GM23338 (cell line): Measurements from ENCODE around the gene FOXI2. TPM values are rescaled to one million over a fixed set of nuclear protein-coding genes. Genes with fewer than 3 reads are reported as not detected.

ENCODE experiments used
- ATAC-seq: fragments of 200-7000 bp; cut with Tn5 transposase; 3 replicates; pipeline ENCODE4 v1.9.1; 2020
- DNase-seq: peaks from one replicate; pipeline ENCODE4 v3.0.0-alpha.2; 2015; ENCODE audit warnings: low spot score
- H2AFZ ChIP-seq: fragments of 200-600 bp; sonication (generic); 2 replicates; pipeline ENCODE4 v1.8.0; 2016; ENCODE audit warnings: antibody characterized with exemption, mild to moderate bottlenecking, moderate library complexity
- H3F3A ChIP-seq: fragments of 200-600 bp; sonication (generic); replicated peaks from 2 replicates; pipeline ENCODE4 v1.8.0; 2017; ENCODE audit warnings: antibody characterized with exemption, mixed run types, low read depth
- H3K27ac ChIP-seq: fragments of 200-600 bp; sonication (generic); 2 replicates; pipeline ENCODE4 v1.6.1; 2016; ENCODE audit warnings: low read depth
- H3K27me3 ChIP-seq: fragments of 200-600 bp; sonication (generic); 2 replicates; pipeline ENCODE4 v1.8.0; 2016; ENCODE audit warnings: mild to moderate bottlenecking, mixed run types, moderate library complexity; ENCODE audit not compliant: insufficient read depth
- H3K36me3 ChIP-seq: fragments of 200-600 bp; sonication (generic); 2 replicates; pipeline ENCODE4 v1.8.0; 2016; ENCODE audit warnings: mild to moderate bottlenecking; ENCODE audit not compliant: insufficient read depth
- H3K4me1 ChIP-seq: fragments of 200-600 bp; sonication (generic); 2 replicates; pipeline ENCODE4 v1.8.0; 2016; ENCODE audit warnings: mild to moderate bottlenecking, moderate library complexity; ENCODE audit not compliant: insufficient read depth
- H3K4me2 ChIP-seq: fragments of 200-600 bp; sonication (generic); 2 replicates; pipeline ENCODE4 v1.7.1; 2017; ENCODE audit warnings: mixed run types
- H3K4me3 ChIP-seq: fragments of 200-600 bp; sonication (generic); 2 replicates; pipeline ENCODE4 v1.6.1; 2016; ENCODE audit warnings: mixed run types
- H3K79me2 ChIP-seq: fragments of 200-600 bp; sonication (generic); replicated peaks from 2 replicates; pipeline ENCODE4 v1.8.0; 2017; ENCODE audit warnings: mild to moderate bottlenecking; ENCODE audit not compliant: insufficient read depth
- H3K9me2 ChIP-seq: fragments of 200-600 bp; sonication (generic); 2 replicates; pipeline ENCODE4 v1.8.0; 2017; ENCODE audit not compliant: insufficient read depth
- H4K20me1 ChIP-seq: fragments of 200-600 bp; sonication (generic); replicated peaks from 2 replicates; pipeline ENCODE4 v1.8.0; 2017; ENCODE audit warnings: mild to moderate bottlenecking; ENCODE audit not compliant: insufficient read depth
- H3K27ac Mint-ChIP-seq: 2 replicates; pipeline ENCODE4 v1.8.0; 2020; ENCODE audit warnings: inconsistent platforms, mild to moderate bottlenecking, moderate library complexity, mixed read lengths
- H3K27me3 Mint-ChIP-seq: 3 replicates; pipeline ENCODE4 v1.8.0; 2022; ENCODE audit warnings: low read depth, mild to moderate bottlenecking, moderate library complexity, mixed read lengths, inconsistent platforms; ENCODE audit not compliant: insufficient read depth, poor library complexity
- H3K36me3 Mint-ChIP-seq: 3 replicates; pipeline ENCODE4 v1.8.0; 2021; ENCODE audit warnings: low read depth, mild to moderate bottlenecking, inconsistent platforms, moderate library complexity, mixed read lengths
- H3K4me1 Mint-ChIP-seq: 3 replicates; pipeline ENCODE4 v1.8.0; 2020; ENCODE audit warnings: mild to moderate bottlenecking, inconsistent platforms, mixed read lengths
- H3K4me3 Mint-ChIP-seq: 3 replicates; pipeline ENCODE4 v1.8.0; 2021; ENCODE audit warnings: moderate library complexity, mild to moderate bottlenecking, inconsistent platforms, mixed read lengths
- H3K9me3 Mint-ChIP-seq: 3 replicates; pipeline ENCODE4 v1.8.0; 2020; ENCODE audit warnings: moderate library complexity, mild to moderate bottlenecking, inconsistent platforms, mixed read lengths
- EZH2 ChIP-seq: fragments of 200-600 bp; sonication (generic); IDR thresholded peaks from one replicate; pipeline ENCODE4 v1.8.0; 2017; ENCODE audit warnings: antibody characterized with exemption, mild to moderate bottlenecking, low read depth; ENCODE audit not compliant: unreplicated experiment
- EZH2phosphoT487 ChIP-seq: fragments of 200-600 bp; sonication (generic); IDR thresholded peaks from one replicate; pipeline ENCODE4 v1.8.1; 2018; ENCODE audit warnings: antibody characterized with exemption; ENCODE audit not compliant: unreplicated experiment
- NANOG ChIP-seq: IDR thresholded peaks from 2 replicates; pipeline ENCODE4 v1.6.1; 2016; ENCODE audit warnings: antibody characterized with exemption, borderline replicate concordance
- POLR2AphosphoS5 ChIP-seq: IDR thresholded peaks from 2 replicates; pipeline ENCODE4 v1.6.1; 2016; ENCODE audit warnings: antibody characterized with exemption, low read depth
- ZNF114 ChIP-seq: fragments of 250-450 bp; sonication (Bioruptor Pico); IDR thresholded peaks from 2 replicates; pipeline ENCODE4 v1.5.0; 2020; ENCODE audit warnings: mild to moderate bottlenecking, moderate library complexity
- polyA plus RNA-seq: library from polyadenylated mRNA; unstranded; fragments of >200 nt; fragmentation: Nextera tagmentation; extraction: Ambion mirVana; gene quantifications from 2 replicates; pipeline ENCODE4 v1.2.1, GENCODE V29; 2016
- total RNA-seq: library from RNA; depleted of rRNA; stranded (reverse); fragments of >200 nt; shearing (Covaris generic); gene quantifications from 2 replicates; pipeline ENCODE4 v1.2.3, GENCODE V29; 2014
- TF ChIP-seq, protein P1 (sequence below), 2 experiments: fragments of 200-600 bp in 1 of 2; sonication (generic) in 1 of 2; conservative IDR thresholded peaks; 2 replicates each; pipeline versions ENCODE4 v1.5.1 to v1.6.1; 2016 to 2017; ENCODE audit warnings: antibody characterized with exemption in 2 of 2, low read depth in 2 of 2, mild to moderate bottlenecking in 2 of 2, moderate library complexity in 1 of 2
- TF ChIP-seq, protein P2 (sequence below): fragments of 250-450 bp; sonication (Bioruptor Pico); IDR thresholded peaks from 2 replicates; pipeline ENCODE4 v1.5.0; 2020; ENCODE audit warnings: mild to moderate bottlenecking, moderate library complexity

FOXI2 gene
- total and polyA plus RNA-seq, 2 experiments from 2014 or later, result 0.74 to 1.3 TPM

DNA sequence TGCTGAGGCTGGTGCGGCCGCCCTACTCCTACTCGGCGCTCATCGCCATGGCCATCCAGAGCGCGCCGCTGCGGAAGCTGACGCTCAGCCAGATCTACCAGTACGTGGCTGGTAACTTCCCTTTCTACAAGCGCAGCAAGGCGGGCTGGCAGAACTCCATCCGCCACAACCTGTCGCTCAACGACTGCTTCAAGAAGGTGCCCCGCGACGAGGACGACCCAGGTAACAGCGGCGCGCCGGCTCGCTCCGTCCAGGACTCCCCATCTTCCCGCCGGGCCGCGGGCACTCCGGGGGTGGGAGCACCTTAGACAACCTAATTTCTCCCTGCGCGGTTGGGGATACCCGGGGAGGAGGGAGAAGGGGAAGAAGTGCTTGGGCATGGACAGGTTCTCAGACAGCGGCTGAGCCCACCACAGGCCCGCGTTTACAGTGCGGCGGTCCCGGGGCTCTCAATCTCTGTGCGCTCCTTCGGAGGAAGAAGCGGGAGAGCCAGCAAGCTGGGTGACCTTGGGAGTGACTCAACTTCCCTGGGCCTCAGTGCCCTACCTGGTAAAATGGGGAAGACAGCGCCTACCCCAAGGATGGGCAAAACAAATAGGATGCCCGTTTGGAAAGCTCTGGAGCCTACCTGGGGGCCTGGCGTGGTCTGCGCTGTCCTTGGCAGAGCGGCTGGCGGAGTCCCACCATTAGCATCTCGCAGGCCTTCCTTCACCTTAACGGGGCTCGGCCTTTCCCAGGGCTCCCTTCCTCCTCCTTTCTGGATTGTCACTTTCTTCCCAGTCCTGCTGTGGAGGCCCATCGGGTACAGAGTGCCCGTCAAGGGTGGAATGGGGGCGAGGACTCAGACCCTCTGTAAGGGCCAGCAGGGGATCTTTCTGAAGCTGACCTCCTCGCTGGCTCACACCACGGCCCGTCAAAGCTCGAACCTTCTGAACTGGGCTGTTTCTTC is 852 bp downstream of the FOXI2 start:
- TF ChIP-seq EZH2, result peak; percentile 90
- TF ChIP-seq, protein P1, sequence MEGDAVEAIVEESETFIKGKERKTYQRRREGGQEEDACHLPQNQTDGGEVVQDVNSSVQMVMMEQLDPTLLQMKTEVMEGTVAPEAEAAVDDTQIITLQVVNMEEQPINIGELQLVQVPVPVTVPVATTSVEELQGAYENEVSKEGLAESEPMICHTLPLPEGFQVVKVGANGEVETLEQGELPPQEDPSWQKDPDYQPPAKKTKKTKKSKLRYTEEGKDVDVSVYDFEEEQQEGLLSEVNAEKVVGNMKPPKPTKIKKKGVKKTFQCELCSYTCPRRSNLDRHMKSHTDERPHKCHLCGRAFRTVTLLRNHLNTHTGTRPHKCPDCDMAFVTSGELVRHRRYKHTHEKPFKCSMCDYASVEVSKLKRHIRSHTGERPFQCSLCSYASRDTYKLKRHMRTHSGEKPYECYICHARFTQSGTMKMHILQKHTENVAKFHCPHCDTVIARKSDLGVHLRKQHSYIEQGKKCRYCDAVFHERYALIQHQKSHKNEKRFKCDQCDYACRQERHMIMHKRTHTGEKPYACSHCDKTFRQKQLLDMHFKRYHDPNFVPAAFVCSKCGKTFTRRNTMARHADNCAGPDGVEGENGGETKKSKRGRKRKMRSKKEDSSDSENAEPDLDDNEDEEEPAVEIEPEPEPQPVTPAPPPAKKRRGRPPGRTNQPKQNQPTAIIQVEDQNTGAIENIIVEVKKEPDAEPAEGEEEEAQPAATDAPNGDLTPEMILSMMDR (conservative IDR thresholded peaks at IDR 0.05; ENCODE audit: low read depth in 2 of 2), result no peak
- Histone ChIP-seq H2AFZ (peak overlapping the region; percentile 98), H3K36me3 (no peaks in the 10 kb centered on the region), H4K20me1 (no peaks in the 10 kb centered on the region), H3K4me1 (peaks cover 22% of the 10 kb centered on the region), H3K4me2 (peak overlapping the region; percentile 95), H3F3A (0 out of 2 replicates have a peak, but pooled peaks cover 2% of the 10 kb centered on the region), H3K4me3 (peak overlapping the region; percentile 80), H3K27ac (no peak overlapping the region), H3K27me3 (peaks cover 71% of the 10 kb centered on the region), H3K9me2 (peaks cover 3% of the 10 kb centered on the region; the same call in 1 of the 2 replicates), H3K79me2 (no peaks in the 10 kb centered on the region)
- ATAC-seq (peak; percentile 1), DNase-seq (peak; percentile 31)
- no peaks in the 10 kb centered on the region for H3K9me3 Mint-ChIP-seq
- H3K4me1 Mint-ChIP-seq, result peaks cover 28% of the 10 kb centered on the region
- H3K36me3 Mint-ChIP-seq, result no peaks in the 10 kb centered on the region
- peak overlapping the region; percentile 70 for H3K4me3 Mint-ChIP-seq
- H3K27me3 Mint-ChIP-seq, result peaks cover 77% of the 10 kb centered on the region
- H3K27ac Mint-ChIP-seq, result no peak overlapping the region

DNA sequence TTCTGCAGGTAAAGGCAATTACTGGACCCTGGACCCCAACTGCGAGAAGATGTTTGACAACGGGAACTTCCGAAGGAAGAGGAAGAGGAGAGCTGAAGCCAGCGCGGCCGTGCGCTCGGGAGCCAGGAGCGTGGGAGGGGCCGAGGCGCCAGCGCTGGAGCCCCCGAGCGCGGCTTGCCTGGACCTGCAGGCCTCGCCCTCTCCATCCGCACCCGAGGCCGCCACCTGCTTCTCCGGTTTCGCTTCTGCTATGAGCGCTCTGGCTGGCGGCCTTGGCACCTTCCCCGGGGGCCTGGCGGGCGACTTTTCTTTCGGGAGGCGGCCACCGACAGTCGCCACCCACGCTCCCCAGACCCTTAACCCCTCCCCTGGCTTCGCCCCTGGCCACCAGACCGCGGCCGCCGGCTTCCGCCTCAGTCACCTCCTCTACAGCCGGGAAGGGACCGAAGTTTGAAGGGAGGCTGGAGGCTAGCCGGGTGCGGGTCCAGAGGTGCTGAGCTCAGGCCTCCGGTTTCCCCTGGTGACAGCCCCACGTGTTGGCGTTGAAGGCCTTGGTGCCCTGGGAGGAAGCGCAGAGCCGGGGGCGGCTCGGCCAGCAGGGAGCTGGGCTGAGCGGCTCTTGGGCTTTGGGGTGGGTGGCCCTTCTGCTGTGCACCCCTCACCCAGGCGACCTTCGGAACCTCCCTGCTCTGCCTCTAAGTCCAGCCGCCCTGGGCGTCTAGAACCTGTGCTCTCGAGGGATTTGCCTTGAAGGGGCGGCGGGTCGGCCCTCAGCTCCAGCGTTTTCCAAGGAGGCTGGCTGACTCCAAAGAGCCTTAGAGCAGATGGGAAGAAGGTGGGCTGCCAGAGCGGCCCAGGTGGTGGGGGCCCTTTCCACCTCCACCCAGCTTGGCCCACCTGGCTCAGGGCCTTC is 1.8 kb downstream of the FOXI2 start:
- Histone ChIP-seq H3F3A (0 out of 2 replicates have a peak, but pooled peaks cover 2% of the 10 kb centered on the region), H3K4me3 (peak overlapping the region; percentile 80), H3K4me2 (peak overlapping the region; percentile 95), H3K4me1 (peaks cover 22% of the 10 kb centered on the region), H4K20me1 (no peaks in the 10 kb centered on the region), H3K27me3 (peaks cover 62% of the 10 kb centered on the region), H2AFZ (peak overlapping the region; percentile 98; the same call in 1 of the 2 replicates), H3K9me2 (no peaks in the 10 kb centered on the region), H3K36me3 (no peaks in the 10 kb centered on the region), H3K79me2 (no peaks in the 10 kb centered on the region), H3K27ac (no peak overlapping the region)
- Mint-ChIP-seq H3K9me3 (no peaks in the 10 kb centered on the region), H3K4me1 (peaks cover 25% of the 10 kb centered on the region), H3K4me3 (peak overlapping the region; percentile 70), H3K27me3 (peaks cover 70% of the 10 kb centered on the region), H3K36me3 (no peaks in the 10 kb centered on the region), H3K27ac (no peak overlapping the region)
- ATAC-seq (peak; percentile 6), DNase-seq (peak; percentile 53)
- TF ChIP-seq EZH2phosphoT487 (no peak), EZH2 (peak; percentile 10), NANOG (no peak), ZNF114 (no peak), POLR2AphosphoS5 (no peak)
- TF ChIP-seq, protein P2, sequence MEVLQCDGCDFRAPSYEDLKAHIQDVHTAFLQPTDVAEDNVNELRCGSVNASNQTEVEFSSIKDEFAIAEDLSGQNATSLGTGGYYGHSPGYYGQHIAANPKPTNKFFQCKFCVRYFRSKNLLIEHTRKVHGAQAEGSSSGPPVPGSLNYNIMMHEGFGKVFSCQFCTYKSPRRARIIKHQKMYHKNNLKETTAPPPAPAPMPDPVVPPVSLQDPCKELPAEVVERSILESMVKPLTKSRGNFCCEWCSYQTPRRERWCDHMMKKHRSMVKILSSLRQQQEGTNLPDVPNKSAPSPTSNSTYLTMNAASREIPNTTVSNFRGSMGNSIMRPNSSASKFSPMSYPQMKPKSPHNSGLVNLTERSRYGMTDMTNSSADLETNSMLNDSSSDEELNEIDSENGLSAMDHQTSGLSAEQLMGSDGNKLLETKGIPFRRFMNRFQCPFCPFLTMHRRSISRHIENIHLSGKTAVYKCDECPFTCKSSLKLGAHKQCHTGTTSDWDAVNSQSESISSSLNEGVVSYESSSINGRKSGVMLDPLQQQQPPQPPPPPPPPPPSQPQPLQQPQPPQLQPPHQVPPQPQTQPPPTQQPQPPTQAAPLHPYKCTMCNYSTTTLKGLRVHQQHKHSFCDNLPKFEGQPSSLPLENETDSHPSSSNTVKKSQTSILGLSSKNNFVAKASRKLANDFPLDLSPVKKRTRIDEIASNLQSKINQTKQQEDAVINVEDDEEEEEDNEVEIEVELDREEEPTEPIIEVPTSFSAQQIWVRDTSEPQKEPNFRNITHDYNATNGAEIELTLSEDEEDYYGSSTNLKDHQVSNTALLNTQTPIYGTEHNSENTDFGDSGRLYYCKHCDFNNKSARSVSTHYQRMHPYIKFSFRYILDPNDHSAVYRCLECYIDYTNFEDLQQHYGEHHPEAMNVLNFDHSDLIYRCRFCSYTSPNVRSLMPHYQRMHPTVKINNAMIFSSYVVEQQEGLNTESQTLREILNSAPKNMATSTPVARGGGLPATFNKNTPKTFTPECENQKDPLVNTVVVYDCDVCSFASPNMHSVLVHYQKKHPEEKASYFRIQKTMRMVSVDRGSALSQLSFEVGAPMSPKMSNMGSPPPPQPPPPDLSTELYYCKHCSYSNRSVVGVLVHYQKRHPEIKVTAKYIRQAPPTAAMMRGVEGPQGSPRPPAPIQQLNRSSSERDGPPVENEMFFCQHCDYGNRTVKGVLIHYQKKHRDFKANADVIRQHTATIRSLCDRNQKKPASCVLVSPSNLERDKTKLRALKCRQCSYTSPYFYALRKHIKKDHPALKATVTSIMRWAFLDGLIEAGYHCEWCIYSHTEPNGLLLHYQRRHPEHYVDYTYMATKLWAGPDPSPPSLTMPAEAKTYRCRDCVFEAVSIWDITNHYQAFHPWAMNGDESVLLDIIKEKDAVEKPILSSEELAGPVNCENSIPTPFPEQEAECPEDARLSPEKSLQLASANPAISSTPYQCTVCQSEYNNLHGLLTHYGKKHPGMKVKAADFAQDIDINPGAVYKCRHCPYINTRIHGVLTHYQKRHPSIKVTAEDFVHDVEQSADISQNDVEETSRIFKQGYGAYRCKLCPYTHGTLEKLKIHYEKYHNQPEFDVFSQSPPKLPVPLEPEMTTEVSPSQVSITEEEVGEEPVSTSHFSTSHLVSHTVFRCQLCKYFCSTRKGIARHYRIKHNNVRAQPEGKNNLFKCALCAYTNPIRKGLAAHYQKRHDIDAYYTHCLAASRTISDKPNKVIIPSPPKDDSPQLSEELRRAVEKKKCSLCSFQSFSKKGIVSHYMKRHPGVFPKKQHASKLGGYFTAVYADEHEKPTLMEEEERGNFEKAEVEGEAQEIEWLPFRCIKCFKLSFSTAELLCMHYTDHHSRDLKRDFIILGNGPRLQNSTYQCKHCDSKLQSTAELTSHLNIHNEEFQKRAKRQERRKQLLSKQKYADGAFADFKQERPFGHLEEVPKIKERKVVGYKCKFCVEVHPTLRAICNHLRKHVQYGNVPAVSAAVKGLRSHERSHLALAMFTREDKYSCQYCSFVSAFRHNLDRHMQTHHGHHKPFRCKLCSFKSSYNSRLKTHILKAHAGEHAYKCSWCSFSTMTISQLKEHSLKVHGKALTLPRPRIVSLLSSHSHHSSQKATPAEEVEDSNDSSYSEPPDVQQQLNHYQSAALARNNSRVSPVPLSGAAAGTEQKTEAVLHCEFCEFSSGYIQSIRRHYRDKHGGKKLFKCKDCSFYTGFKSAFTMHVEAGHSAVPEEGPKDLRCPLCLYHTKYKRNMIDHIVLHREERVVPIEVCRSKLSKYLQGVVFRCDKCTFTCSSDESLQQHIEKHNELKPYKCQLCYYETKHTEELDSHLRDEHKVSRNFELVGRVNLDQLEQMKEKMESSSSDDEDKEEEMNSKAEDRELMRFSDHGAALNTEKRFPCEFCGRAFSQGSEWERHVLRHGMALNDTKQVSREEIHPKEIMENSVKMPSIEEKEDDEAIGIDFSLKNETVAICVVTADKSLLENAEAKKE (CRISPR knock-in tag), result no peak
- TF ChIP-seq, protein P1 (conservative IDR thresholded peaks at IDR 0.05; ENCODE audit: low read depth in 2 of 2), result no peak
